Uterus (tissue), 4 donors: ENCODE measurements around the gene GHITM. TPM values are rescaled to one million over a fixed set of nuclear protein-coding genes. Genes with fewer than 3 reads are reported as not detected.

Experiments
- DNase-seq, 2 donors: peaks; one replicate each; pipeline ENCODE4 v3.0.0-alpha.2; 2019 to 2020
- H3K27ac ChIP-seq, 2 donors: fragments of 200-600 bp; sonication (generic); 1 replicate in 1 of 2; 2 replicates in 1 of 2; pipeline ENCODE4 v1.5.1; 2016 to 2018
- H3K27me3 ChIP-seq, 2 donors: fragments of 200-600 bp; sonication (generic); one replicate each; pipeline ENCODE4 v1.5.1; 2018 to 2019; ENCODE audit warnings: control low read depth in 1 of 2
- H3K36me3 ChIP-seq, 2 donors: fragments of 200-600 bp; sonication (generic); one replicate each; pipeline ENCODE4 v1.5.1; 2019; ENCODE audit warnings: control low read depth in 1 of 2
- H3K4me1 ChIP-seq, 2 donors: fragments of 200-600 bp; sonication (generic); one replicate each; pipeline ENCODE4 v1.5.1; 2018 to 2019; ENCODE audit warnings: control low read depth in 1 of 2
- H3K4me3 ChIP-seq, 2 donors: fragments of 200-600 bp; sonication (generic); 1 replicate in 1 of 2; 2 replicates in 1 of 2; pipeline ENCODE4 v1.5.1; 2018 to 2019; ENCODE audit warnings: mild to moderate bottlenecking in 1 of 2
- H3K9me3 ChIP-seq, 2 donors: fragments of 200-600 bp; sonication (generic); one replicate each; pipeline ENCODE4 v1.5.1; 2019; ENCODE audit warnings: control low read depth in 1 of 2
- CTCF ChIP-seq, 4 experiments: fragments of 200-600 bp in 2 of 4; fragments of 450-650 bp in 2 of 4; sonication (generic) in 2 of 4; IDR thresholded peaks; one replicate each; pipeline ENCODE4 v1.5.1; 2016 to 2019; ENCODE audit warnings: antibody characterized with exemption in 4 of 4, mild to moderate bottlenecking in 2 of 4, moderate library complexity in 1 of 4
- POLR2A ChIP-seq, 2 donors: fragments of 450-650 bp; IDR thresholded peaks; one replicate each; pipeline ENCODE4 v1.6.1; 2016; ENCODE audit warnings: antibody characterized with exemption in 2 of 2, mild to moderate bottlenecking in 1 of 2, moderate library complexity in 1 of 2
- intact Hi-C: fragments of 100-400 bp; cut with DNase I; formaldehyde crosslinking; loops from one replicate; pipeline ENCODE4 v1.15.1; 2023; ENCODE audit warnings: low total_unique reads
- total RNA-seq, 4 donors: library from RNA; depleted of rRNA in 3 of 4; stranded (reverse); fragments of >200 nt in 3 of 4; gene quantifications; one replicate each; pipeline versions ENCODE4 v1.1.0 to v1.2.4, GENCODE V29; 2014 to 2023
- donor health status: DM: yes; HTN: yes; CAD: no.

GHITM gene
- total RNA-seq, 4 donors from 2014 or later: 83.6 to 141 (median 113) TPM

- H3K4me3 ChIP-seq: no peak overlapping the region
- intact Hi-C loops: no loop called here
- H3K27ac ChIP-seq: no peak overlapping the region
- H3K4me1 ChIP-seq: no peaks in the 10 kb centered on the region
- DNase-seq: no peak
- no peak for TF ChIP-seq POLR2A (IDR thresholded peaks at IDR 0.05)
- no peak for TF ChIP-seq CTCF (IDR thresholded peaks at IDR 0.05)
- no peaks in the 10 kb centered on the region for H3K27me3 ChIP-seq
- no peaks in the 10 kb centered on the region for H3K36me3 ChIP-seq
- H3K9me3 ChIP-seq: no peaks in the 10 kb centered on the region
Observed at GRCh38 chr10:84172467-84173356, 33.4 kb downstream of the GHITM start.

GRCh38 chr10:84173501-84173929 is 34.2 kb downstream of the GHITM start, which contains the start of gene GPR15LG:
Gene GPR15LG (plus strand): TSS chr10:84173801. CDS start chr10:84173852, 51 bp downstream.
- no peak for DNase-seq
- no peak for TF ChIP-seq CTCF (IDR thresholded peaks at IDR 0.05)
- no peak for TF ChIP-seq POLR2A (IDR thresholded peaks at IDR 0.05)
- Histone ChIP-seq H3K36me3 (no peaks in the 10 kb centered on the region), H3K4me1 (no peaks in the 10 kb centered on the region), H3K27ac (no peak within 1 kb of the TSS), H3K9me3 (no peaks in the 10 kb centered on the region), H3K27me3 (no peaks in the 10 kb centered on the region), H3K4me3 (no peak within 1 kb of the TSS)
- intact Hi-C loops: no loop called here

DNA sequence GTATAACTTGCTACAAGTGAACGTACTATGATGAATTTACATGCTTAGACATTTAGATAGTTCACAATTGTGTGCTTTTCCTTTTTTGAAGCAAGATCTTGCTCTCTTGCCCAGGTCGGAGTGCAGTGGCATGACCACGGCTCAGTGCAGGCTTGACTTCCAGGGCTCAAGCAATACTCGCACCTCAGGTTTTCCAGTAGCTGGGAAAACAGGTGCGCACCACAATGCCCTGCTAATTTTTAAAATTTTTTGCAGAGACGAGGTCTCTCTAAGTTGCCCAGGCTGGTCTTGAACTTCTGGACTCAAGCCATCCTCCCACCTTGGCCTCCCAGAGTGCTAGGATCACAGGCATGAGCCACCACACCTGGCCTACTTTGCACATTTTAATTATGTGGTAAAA is 36.1 kb downstream of the GHITM start:
- Histone ChIP-seq H3K4me1 (no peaks in the 10 kb centered on the region), H3K36me3 (no peaks in the 10 kb centered on the region), H3K4me3 (no peak overlapping the region), H3K27me3 (no peaks in the 10 kb centered on the region), H3K9me3 (no peaks in the 10 kb centered on the region), H3K27ac (no peak overlapping the region)
- intact Hi-C loops: no loop called here
- no peak for DNase-seq
- TF ChIP-seq POLR2A (IDR thresholded peaks at IDR 0.05) (no peak), CTCF (IDR thresholded peaks at IDR 0.05) (no peak)

GRCh38 chr10:84176351-84176750 is 37.0 kb downstream of the GHITM start:
- Histone ChIP-seq H3K4me3 (no peak overlapping the region), H3K27me3 (no peaks in the 10 kb centered on the region), H3K4me1 (no peaks in the 10 kb centered on the region), H3K9me3 (no peaks in the 10 kb centered on the region), H3K27ac (no peak overlapping the region), H3K36me3 (no peaks in the 10 kb centered on the region)
- intact Hi-C loops: no loop called here
- TF ChIP-seq POLR2A (IDR thresholded peaks at IDR 0.05): no peak
- TF ChIP-seq CTCF (IDR thresholded peaks at IDR 0.05): no peak
- no peak for DNase-seq

DNA sequence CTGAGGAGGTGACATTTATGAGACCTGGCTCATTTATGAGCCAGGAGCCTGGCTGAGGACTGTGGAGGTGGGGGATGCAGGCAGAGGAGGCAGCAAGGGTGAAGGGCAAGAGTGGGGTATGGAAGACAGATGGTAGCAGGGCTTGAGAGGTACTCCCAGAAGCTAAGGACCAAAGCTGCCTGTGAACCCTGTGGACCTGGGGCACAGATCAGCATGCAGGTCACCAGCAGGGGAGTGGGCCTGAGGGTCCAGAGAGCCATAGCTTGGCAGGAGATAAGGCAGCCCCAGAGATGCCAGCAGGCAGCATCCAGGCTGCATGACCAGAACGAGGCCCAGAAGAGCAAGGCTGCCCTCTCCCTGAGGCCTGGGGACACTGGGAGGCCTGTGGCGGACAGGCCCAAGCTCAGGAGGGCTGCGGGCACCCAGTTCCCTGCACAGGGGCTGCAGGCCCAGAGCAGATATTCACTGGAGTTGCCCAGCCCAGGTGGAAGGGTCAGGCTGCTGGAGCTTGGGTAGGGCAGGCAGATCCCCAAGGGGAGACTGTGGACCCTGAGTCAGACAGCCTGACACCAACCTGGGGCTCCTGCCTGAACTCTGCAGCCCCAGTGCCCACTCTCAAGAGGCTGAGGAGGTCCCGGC is 37.6 kb downstream of the GHITM start:
- Histone ChIP-seq H3K9me3 (no peaks in the 10 kb centered on the region), H3K4me3 (no peak overlapping the region), H3K4me1 (no peaks in the 10 kb centered on the region), H3K27ac (no peak overlapping the region), H3K36me3 (no peaks in the 10 kb centered on the region), H3K27me3 (no peaks in the 10 kb centered on the region)
- no peak for DNase-seq
- TF ChIP-seq CTCF (IDR thresholded peaks at IDR 0.05) (no peak), POLR2A (IDR thresholded peaks at IDR 0.05) (no peak)
- intact Hi-C loops: no loop called here
